Skeletal muscle tissue (tissue), 4 donors: Measurements from ENCODE around the gene KCND2. TPM values are rescaled to one million over a fixed set of nuclear protein-coding genes. Genes with fewer than 3 reads are reported as not detected.

Experiments used
- H3K27ac ChIP-seq: one replicate; pipeline ENCODE4 v1.7.0; 2013; ENCODE audit warnings: mild to moderate bottlenecking, low read depth, low read length, inconsistent platforms
- H3K27me3 ChIP-seq, 3 donors: one replicate each; pipeline ENCODE4 v1.7.0; 2013; ENCODE audit warnings: low read length in 3 of 3; ENCODE audit not compliant: control insufficient read depth in 3 of 3, insufficient read depth in 3 of 3
- H3K36me3 ChIP-seq, 3 donors: one replicate each; pipeline ENCODE4 v1.7.0; 2013; ENCODE audit warnings: low read length in 3 of 3; ENCODE audit not compliant: control insufficient read depth in 3 of 3, insufficient read depth in 3 of 3
- H3K4me1 ChIP-seq, 3 donors: one replicate each; pipeline ENCODE4 v1.7.0; 2013; ENCODE audit warnings: low read length in 3 of 3, mild to moderate bottlenecking in 3 of 3; ENCODE audit not compliant: control insufficient read depth in 3 of 3, insufficient read depth in 3 of 3
- H3K4me3 ChIP-seq, 3 donors: one replicate each; pipeline ENCODE4 v1.7.0; 2013; ENCODE audit warnings: low read length in 3 of 3
- H3K9ac ChIP-seq, 3 donors: one replicate each; pipeline ENCODE4 v1.7.0; 2013; ENCODE audit warnings: low read length in 3 of 3, mild to moderate bottlenecking in 3 of 3, moderate library complexity in 2 of 3, low read depth in 1 of 3
- H3K9me3 ChIP-seq, 3 donors: one replicate each; pipeline ENCODE4 v1.7.0; 2013; ENCODE audit warnings: low read length in 3 of 3; ENCODE audit not compliant: control insufficient read depth in 3 of 3
- total RNA-seq: library from RNA; depleted of rRNA; stranded (reverse); fragments of >200 nt; gene quantifications from one replicate; pipeline ENCODE4 v1.2.3, GENCODE V29; 2014
- donor health status: Osteomylitis.

The KCND2 gene
- total RNA-seq, 1 donor from 2014 or later: 2.6 TPM

DNA sequence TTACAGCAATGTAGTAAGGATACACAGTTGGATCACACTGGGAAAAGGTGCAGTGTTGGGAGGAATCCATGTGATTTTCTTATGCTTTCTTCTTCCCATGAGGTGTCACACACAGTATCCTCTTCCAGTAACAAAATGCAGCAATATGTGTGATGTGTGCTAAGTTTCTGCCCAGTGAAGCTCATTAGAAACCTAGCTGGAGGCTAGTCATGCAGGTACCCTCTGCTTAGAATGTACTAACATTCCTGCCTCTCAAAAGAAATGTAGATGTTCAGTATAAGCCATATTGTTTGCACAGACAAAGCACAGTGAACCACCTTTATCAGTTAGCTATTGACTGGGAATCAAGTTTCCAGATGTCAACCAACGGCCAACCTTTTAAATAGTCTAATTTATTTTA is 12.9 kb upstream of the KCND2 start:
- no peaks in the 10 kb centered on the region for H3K4me1 ChIP-seq
- H3K36me3 ChIP-seq: no peaks in the 10 kb centered on the region
- H3K27ac ChIP-seq: no peak overlapping the region
- no peaks in the 10 kb centered on the region for H3K27me3 ChIP-seq
- no peaks in the 10 kb centered on the region for H3K9me3 ChIP-seq
- H3K9ac ChIP-seq: no peak overlapping the region
- no peak overlapping the region for H3K4me3 ChIP-seq

DNA sequence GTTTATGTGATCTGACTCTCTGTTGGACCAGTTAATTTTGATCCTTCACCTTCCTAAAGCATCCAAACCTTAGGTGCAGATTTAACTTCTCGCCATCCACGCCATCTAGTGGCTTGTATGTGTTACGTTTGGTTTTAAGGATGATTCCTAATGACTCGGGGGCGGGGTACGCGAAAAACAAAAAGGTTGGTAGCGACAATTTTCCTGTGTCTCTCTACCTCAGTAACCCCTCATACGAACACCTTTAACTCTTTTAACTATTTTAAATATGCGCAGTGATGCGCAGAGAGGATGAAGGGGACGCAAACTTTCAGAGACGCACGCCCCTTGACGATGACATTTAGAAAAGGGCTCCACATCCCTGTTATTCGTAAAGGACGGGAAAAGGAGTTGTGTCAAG is 714 bp upstream of the KCND2 start:
- H3K27me3 ChIP-seq: peaks cover 3 to 12% (median 6%) of the 10 kb centered on the region in 3 donors
- no peaks in the 10 kb centered on the region for H3K36me3 ChIP-seq
- H3K9ac ChIP-seq: peak overlapping the region in 2 of 3 donors; percentile 20 to 57

DNA sequence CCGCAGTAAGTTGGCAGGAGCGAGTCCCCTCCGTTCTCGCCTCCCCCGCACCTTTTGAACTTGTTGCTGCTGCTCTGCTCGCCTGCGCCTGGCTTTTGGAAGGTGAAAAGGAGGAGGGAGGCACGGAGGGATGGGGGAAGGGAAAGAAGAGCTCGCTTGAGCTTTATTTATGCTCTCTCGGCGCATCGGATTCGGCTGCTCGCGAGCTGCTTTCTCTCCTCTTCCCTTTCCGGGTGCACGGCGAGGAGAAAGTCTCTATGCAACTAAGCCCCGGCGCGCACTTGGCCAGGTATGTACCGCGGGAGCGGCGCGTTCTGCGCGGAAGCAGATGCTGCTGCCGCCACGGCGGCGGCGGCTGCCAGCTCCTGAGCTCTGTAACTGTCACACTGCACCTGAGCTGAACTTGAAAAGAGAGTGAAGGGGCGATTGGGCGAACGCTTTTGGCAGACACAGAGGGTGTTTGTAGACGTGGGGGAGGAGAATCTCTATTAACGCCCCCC is 551 bp downstream of the KCND2 start:
- Histone ChIP-seq H3K36me3 (no peaks in the 10 kb centered on the region), H3K9ac (peak overlapping the region in 2 of 3 donors; percentile 43 to 55), H3K27ac (no peak overlapping the region), H3K27me3 (peaks cover 3 to 12% (median 6%) of the 10 kb centered on the region in 3 donors), H3K4me3 (peak overlapping the region; percentile 56 to 74 (median 73)), H3K4me1 (peaks cover 5 to 13% (median 7%) of the 10 kb centered on the region in 3 donors), H3K9me3 (peaks cover 0 to 3% (median 0%) of the 10 kb centered on the region in 3 donors)

More for the DNA sequence above, 714 bp upstream of the KCND2 start:
- H3K27ac ChIP-seq: no peak overlapping the region
- H3K9me3 ChIP-seq: peaks cover 0 to 3% (median 0%) of the 10 kb centered on the region in 3 donors
- peaks cover 5 to 13% (median 7%) of the 10 kb centered on the region in 3 donors for H3K4me1 ChIP-seq
- H3K4me3 ChIP-seq: peak overlapping the region; percentile 72 to 77 (median 72)

- H3K9ac ChIP-seq: no peak overlapping the region
- H3K27ac ChIP-seq: no peak overlapping the region
- H3K4me1 ChIP-seq: peaks cover 5 to 13% (median 7%) of the 10 kb centered on the region in 3 donors
- H3K4me3 ChIP-seq: no peak overlapping the region
- peaks cover 0 to 3% (median 0%) of the 10 kb centered on the region in 3 donors for H3K9me3 ChIP-seq
- no peaks in the 10 kb centered on the region for H3K36me3 ChIP-seq
- peaks cover 3 to 12% (median 6%) of the 10 kb centered on the region in 3 donors for H3K27me3 ChIP-seq
Measured at GRCh38 chr7:120274482-120274881, 1.5 kb downstream of the KCND2 start.

GRCh38 chr7:120274899-120275298 is 1.9 kb downstream of the KCND2 start:
- Histone ChIP-seq H3K4me3 (no peak overlapping the region), H3K36me3 (no peaks in the 10 kb centered on the region), H3K9me3 (peaks cover 0 to 3% (median 0%) of the 10 kb centered on the region in 3 donors), H3K27me3 (peaks cover 3 to 12% (median 6%) of the 10 kb centered on the region in 3 donors), H3K4me1 (peaks cover 5 to 13% (median 7%) of the 10 kb centered on the region in 3 donors), H3K9ac (no peak overlapping the region), H3K27ac (no peak overlapping the region)

DNA sequence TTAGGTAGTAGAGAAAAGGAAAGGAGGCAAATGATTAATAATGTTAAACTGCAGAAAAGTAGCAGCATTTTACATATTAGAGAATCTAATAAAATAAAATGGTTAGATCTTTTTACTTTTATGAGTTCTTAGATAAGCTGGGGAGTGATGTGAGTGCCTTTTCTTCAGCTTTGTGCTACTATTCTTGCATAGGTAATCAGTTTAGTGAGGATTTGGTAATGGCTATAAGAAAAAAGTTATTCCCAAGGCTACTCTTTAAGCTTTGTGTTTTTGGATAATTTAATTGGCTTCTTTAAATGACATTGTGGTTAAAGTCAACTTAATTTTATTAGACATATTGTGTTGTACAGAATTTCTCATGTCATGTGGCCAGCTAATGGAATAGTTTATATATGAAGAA is 3.7 kb downstream of the KCND2 start:
- peaks cover 3 to 12% (median 6%) of the 10 kb centered on the region in 3 donors for H3K27me3 ChIP-seq

GRCh38 chr7:120278773-120279172 is 5.8 kb downstream of the KCND2 start:
- Histone ChIP-seq H3K4me1 (peaks cover 0 to 2% (median under 1%) of the 10 kb centered on the region in 3 donors), H3K4me3 (no peak overlapping the region), H3K9me3 (peaks cover 0 to 3% (median 0%) of the 10 kb centered on the region in 3 donors), H3K27ac (no peak overlapping the region), H3K27me3 (peaks cover 0 to 4% (median 3%) of the 10 kb centered on the region in 3 donors), H3K9ac (no peak overlapping the region), H3K36me3 (no peaks in the 10 kb centered on the region)

More for the DNA sequence above, 3.7 kb downstream of the KCND2 start:
- no peak overlapping the region for H3K27ac ChIP-seq
- H3K9me3 ChIP-seq: peaks cover 0 to 3% (median 0%) of the 10 kb centered on the region in 3 donors
- no peaks in the 10 kb centered on the region for H3K36me3 ChIP-seq
- no peak overlapping the region for H3K4me3 ChIP-seq
- peaks cover 5 to 13% (median 7%) of the 10 kb centered on the region in 3 donors for H3K4me1 ChIP-seq
- H3K9ac ChIP-seq: no peak overlapping the region

- H3K4me3 ChIP-seq: no peak overlapping the region
- no peaks in the 10 kb centered on the region for H3K36me3 ChIP-seq
- no peaks in the 10 kb centered on the region for H3K9me3 ChIP-seq
- H3K27ac ChIP-seq: no peak overlapping the region
- no peaks in the 10 kb centered on the region for H3K4me1 ChIP-seq
- H3K27me3 ChIP-seq: no peaks in the 10 kb centered on the region
- no peak overlapping the region for H3K9ac ChIP-seq
Measured at GRCh38 chr7:120280743-120281142, 7.8 kb downstream of the KCND2 start.

DNA sequence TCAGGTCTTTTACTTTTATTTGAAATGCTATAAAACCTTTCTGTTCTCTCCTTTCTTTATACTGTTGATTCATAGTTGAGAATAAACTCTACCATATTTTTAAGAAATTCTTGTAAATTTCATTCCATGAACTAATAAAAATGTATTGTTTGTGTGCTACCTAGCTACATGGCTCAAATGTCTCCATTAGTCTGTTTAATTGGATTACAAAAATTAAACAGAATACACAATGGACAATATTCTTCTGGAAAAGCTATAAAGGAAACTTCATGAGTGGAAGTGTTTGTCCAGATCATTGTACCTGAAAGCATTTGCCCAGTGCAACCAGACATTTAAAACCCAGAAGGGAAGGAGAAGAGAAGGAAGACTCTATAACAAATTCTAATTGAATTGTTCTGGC is 20.1 kb downstream of the KCND2 start:
- Histone ChIP-seq H3K4me3 (no peak overlapping the region), H3K9ac (no peak overlapping the region), H3K9me3 (no peaks in the 10 kb centered on the region), H3K27me3 (no peaks in the 10 kb centered on the region), H3K27ac (no peak overlapping the region), H3K4me1 (no peaks in the 10 kb centered on the region), H3K36me3 (no peaks in the 10 kb centered on the region)

DNA sequence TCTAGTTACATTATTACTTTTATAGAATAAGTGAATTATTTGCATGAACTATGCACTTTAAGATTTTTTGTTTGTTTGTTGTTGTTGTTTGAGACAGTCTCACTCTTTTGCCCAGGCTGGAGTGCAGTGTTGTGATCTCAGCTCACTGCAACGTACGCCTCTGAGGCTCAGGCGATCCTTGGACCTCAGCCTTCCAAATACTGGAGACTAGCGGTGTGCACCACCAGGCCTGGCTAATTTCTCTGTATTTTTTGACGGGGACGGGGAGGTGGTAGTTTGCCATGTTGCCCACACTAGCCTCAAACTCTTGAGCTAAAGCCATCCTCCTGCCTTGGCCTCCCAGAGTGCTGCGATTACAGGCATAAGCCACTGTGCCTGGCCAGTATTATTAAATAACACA is 29.2 kb downstream of the KCND2 start:
- H3K4me3 ChIP-seq: no peak overlapping the region
- H3K9ac ChIP-seq: no peak overlapping the region
- no peak overlapping the region for H3K27ac ChIP-seq
- H3K27me3 ChIP-seq: no peaks in the 10 kb centered on the region
- H3K9me3 ChIP-seq: no peaks in the 10 kb centered on the region
- no peaks in the 10 kb centered on the region for H3K4me1 ChIP-seq
- no peaks in the 10 kb centered on the region for H3K36me3 ChIP-seq
